Glutamatergic neuron (in vitro differentiated cells): Measurements from ENCODE around the gene MARCHF10. TPM values are rescaled to one million over a fixed set of nuclear protein-coding genes. Genes with fewer than 3 reads are reported as not detected.

Source experiments
- DNase-seq: peaks from one replicate; pipeline ENCODE4 v3.0.0; 2022
- H3K27ac Mint-ChIP-seq: one replicate; pipeline ENCODE4 v1.8.0; 2020; ENCODE audit warnings: mild to moderate bottlenecking, mixed read lengths, inconsistent platforms; ENCODE audit not compliant: unreplicated experiment
- H3K27me3 Mint-ChIP-seq: one replicate; pipeline ENCODE4 v1.8.0; 2020; ENCODE audit warnings: mild to moderate bottlenecking, moderate library complexity, mixed read lengths, inconsistent platforms; ENCODE audit not compliant: unreplicated experiment
- H3K36me3 Mint-ChIP-seq: one replicate; pipeline ENCODE4 v1.8.0; 2020; ENCODE audit warnings: mild to moderate bottlenecking, mixed read lengths, inconsistent platforms; ENCODE audit not compliant: unreplicated experiment
- H3K4me1 Mint-ChIP-seq: one replicate; pipeline ENCODE4 v1.8.0; 2020; ENCODE audit warnings: mild to moderate bottlenecking, low read depth, mixed read lengths, inconsistent platforms; ENCODE audit not compliant: unreplicated experiment
- H3K4me3 Mint-ChIP-seq: one replicate; pipeline ENCODE4 v1.8.0; 2020; ENCODE audit warnings: mild to moderate bottlenecking, mixed read lengths, inconsistent platforms; ENCODE audit not compliant: unreplicated experiment
- H3K9me3 Mint-ChIP-seq: one replicate; pipeline ENCODE4 v1.8.0; 2020; ENCODE audit warnings: mild to moderate bottlenecking, moderate library complexity, mixed read lengths, inconsistent platforms; ENCODE audit not compliant: unreplicated experiment
- total RNA-seq: library from RNA; stranded (reverse); fragmentation: NEBNext Ultra II Directional; extraction: Animal tissue kit (Norgen Biotek cat#: 25700); gene quantifications from one replicate; pipeline ENCODE4 v1.2.1, GENCODE V29; 2021; ENCODE audit not compliant: unreplicated experiment
- TF ChIP-seq, protein P1 (sequence below): fragments of 200-600 bp; sonication (generic); IDR thresholded peaks from one replicate; pipeline ENCODE4 v1.5.0; 2021; ENCODE audit not compliant: partially characterized antibody, unreplicated experiment

The MARCHF10 gene
- total RNA-seq, 1 donor from 2014 or later, result not detected

DNA sequence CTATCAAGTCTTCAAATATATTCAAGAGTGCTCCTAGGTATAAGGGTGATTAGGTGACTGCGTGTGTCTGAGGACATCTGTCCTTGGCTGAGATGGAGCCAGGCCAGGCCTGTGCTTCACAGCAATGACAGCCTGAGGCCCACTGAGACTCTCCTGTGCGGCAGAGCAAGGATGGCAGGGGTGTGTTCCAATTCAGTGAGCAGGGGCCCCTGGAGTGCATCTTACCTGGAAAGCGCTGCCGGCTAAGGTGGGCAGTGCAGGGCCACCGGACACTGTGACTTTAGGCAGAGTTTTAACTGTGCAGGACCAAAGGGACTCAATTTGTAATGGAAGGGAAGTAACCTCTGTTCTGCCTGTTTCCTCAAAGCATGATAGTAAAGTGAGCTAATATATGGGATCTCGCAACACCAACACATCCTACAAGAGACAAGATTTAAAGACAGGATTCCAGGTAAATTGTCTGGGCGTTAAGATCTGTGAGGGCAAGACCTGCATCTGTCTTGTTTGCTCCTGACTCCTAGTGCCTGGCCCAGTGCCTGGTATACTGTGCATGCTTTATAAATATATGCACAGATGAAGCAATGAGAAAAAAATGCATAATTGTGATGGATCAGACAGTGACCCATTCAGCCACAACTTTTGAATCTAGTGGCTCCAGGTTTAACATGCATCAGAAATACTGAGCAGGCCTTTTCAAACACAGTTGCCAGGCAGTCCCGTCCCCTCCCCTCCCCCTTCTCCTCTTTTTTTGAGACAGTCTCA is 93.9 kb downstream of the MARCHF10 start:
- TF ChIP-seq, protein P1, sequence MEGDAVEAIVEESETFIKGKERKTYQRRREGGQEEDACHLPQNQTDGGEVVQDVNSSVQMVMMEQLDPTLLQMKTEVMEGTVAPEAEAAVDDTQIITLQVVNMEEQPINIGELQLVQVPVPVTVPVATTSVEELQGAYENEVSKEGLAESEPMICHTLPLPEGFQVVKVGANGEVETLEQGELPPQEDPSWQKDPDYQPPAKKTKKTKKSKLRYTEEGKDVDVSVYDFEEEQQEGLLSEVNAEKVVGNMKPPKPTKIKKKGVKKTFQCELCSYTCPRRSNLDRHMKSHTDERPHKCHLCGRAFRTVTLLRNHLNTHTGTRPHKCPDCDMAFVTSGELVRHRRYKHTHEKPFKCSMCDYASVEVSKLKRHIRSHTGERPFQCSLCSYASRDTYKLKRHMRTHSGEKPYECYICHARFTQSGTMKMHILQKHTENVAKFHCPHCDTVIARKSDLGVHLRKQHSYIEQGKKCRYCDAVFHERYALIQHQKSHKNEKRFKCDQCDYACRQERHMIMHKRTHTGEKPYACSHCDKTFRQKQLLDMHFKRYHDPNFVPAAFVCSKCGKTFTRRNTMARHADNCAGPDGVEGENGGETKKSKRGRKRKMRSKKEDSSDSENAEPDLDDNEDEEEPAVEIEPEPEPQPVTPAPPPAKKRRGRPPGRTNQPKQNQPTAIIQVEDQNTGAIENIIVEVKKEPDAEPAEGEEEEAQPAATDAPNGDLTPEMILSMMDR, result no peak
- DNase-seq, result no peak
- Mint-ChIP-seq H3K27me3 (peaks cover 3% of the 10 kb centered on the region), H3K36me3 (peaks cover 12% of the 10 kb centered on the region), H3K4me3 (no peak overlapping the region), H3K27ac (no peak overlapping the region), H3K4me1 (peaks cover 5% of the 10 kb centered on the region), H3K9me3 (peaks cover 5% of the 10 kb centered on the region)

DNA sequence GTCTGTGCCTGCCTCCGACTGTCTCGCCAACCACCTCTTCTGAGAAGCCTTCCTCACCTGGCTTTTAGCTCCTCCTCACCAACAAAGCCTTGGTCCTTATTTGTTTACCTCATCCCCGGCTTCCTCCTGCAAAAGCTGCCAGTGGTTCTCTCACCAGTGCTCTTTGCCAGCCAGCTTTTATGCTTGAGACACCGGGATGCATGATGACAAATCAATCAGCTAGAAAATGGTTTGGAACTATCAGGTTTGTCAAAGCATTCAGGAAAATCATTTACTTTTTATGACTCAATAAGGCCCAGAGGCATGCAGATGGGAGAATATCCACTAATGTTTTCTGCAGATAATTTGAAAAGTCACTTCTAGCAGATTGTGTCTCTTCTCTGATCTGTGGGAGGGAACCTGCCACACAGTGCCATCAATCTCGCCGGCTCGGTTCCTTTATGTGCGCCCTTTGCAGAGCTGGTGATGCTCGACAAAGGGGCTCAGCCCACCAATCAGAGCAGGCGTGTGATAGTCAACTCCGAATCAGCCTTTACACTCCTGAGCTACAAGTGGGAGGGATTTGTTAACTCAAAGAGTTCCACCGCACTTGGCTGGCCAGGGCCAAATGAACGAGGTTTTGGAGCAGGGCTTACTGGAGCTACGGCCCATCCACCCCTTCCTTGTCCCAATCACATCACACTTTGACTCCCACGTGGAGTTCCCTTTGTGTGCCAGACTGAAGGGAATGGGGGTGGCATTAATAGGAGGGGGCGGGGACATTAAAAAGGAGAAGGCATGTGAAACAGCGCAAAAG is 94.8 kb downstream of the MARCHF10 start:
- DNase-seq, result no peak
- peaks cover 3% of the 10 kb centered on the region for H3K27me3 Mint-ChIP-seq
- no peak overlapping the region for H3K4me3 Mint-ChIP-seq
- H3K4me1 Mint-ChIP-seq, result peaks cover 5% of the 10 kb centered on the region
- peaks cover 18% of the 10 kb centered on the region for H3K36me3 Mint-ChIP-seq
- H3K27ac Mint-ChIP-seq, result no peak overlapping the region
- H3K9me3 Mint-ChIP-seq, result peaks cover 5% of the 10 kb centered on the region
- TF ChIP-seq, protein P1, result no peak

DNA sequence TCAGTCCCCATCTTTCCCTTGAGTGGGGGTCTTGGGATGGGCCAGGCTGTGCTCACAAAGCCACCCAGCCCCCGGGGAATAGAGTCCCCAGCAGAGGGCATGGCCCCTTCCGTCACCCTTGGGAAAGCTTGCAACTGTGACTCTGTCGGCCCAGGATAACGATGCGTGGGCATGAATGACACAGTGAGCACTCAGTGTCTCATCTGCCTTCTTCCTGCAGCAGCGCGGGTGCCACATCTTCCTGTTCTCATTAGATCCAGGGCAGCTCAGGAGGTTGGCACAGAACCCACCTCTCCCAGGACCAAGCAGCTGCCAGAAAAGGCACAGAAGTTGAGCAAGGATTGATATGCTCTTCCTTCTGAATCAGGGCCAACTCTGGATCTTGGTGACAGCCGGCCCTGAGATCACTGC is 95.9 kb downstream of the MARCHF10 start:
- Mint-ChIP-seq H3K27me3 (peaks cover 3% of the 10 kb centered on the region), H3K4me1 (peaks cover 5% of the 10 kb centered on the region), H3K4me3 (no peak overlapping the region), H3K36me3 (peaks cover 24% of the 10 kb centered on the region), H3K27ac (no peak overlapping the region), H3K9me3 (peaks cover 6% of the 10 kb centered on the region)
- no peak for DNase-seq
- TF ChIP-seq, protein P1, result no peak

DNA sequence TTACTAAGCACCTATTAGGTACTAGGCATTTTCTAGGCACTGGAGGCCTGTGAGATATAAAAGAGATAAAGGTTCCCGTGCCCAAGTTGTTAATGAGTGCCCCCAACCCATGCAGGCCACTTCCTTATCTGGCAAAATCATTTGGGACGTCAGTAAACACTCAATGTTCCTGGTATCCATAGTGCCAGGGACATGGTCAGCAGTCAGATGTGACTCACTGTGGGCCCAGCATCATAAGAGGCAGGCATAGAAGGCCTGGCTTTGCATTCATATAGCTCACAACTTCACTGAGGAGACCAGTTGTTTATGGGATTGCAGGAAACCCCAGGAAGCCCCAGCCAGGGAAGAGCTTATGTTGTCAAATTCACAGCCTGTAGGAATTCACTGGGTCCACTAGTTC is 99.5 kb downstream of the MARCHF10 start:
- TF ChIP-seq, protein P1, result no peak
- Mint-ChIP-seq H3K27me3 (peaks cover 8% of the 10 kb centered on the region), H3K9me3 (peaks cover 4% of the 10 kb centered on the region), H3K36me3 (peaks cover 26% of the 10 kb centered on the region), H3K4me1 (peaks cover 9% of the 10 kb centered on the region), H3K4me3 (no peak overlapping the region), H3K27ac (no peak overlapping the region)
- no peak for DNase-seq

DNA sequence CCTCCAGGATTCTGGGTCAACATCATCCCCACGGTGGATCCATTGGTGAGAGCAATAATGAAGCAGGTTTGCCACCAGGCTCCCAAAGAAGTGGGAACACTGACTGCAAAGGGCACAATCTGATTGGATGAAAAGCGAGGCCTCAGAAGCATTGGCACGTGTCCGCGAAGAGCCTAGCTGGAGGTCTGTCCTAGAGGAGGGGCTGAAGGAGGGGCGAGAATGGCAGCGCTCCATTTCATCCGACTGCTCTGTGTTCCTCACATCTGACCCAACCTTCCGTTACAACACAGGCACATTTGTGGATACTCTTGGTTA is 100.7 kb downstream of the MARCHF10 start:
- H3K9me3 Mint-ChIP-seq, result peaks cover 4% of the 10 kb centered on the region
- no peak overlapping the region for H3K4me3 Mint-ChIP-seq
- H3K27me3 Mint-ChIP-seq, result peaks cover 8% of the 10 kb centered on the region
- TF ChIP-seq, protein P1, result no peak
- peaks cover 9% of the 10 kb centered on the region for H3K4me1 Mint-ChIP-seq
- H3K36me3 Mint-ChIP-seq, result peaks cover 22% of the 10 kb centered on the region
- no peak overlapping the region for H3K27ac Mint-ChIP-seq
- no peak for DNase-seq
